ENCODE data around the gene ESF1.
"Not testable (repeated sequence)": the region's sequence is repeated elsewhere in the genome, so short reads cannot be mapped to it uniquely, and the experiment has no call there.

The ESF1 gene

GRCh38 chr20:13738187-13738586, 46.5 kb downstream of the ESF1 start:
- not testable (repeated sequence) for DNase-seq

- DNase-seq = no peak
Observed at GRCh38 chr20:13736436-13737191, 48.1 kb downstream of the ESF1 start.

- no peak for DNase-seq
Observed at GRCh38 chr20:13735826-13736225, 48.9 kb downstream of the ESF1 start.

- no peak for DNase-seq
Observed at GRCh38 chr20:13723011-13723410, 61.7 kb downstream of the ESF1 start.

- DNase-seq = no peak
Observed at GRCh38 chr20:13718171-13718570, 66.5 kb downstream of the ESF1 start.

GRCh38 chr20:13717631-13718044, 67.1 kb downstream of the ESF1 start:
- DNase-seq = no peak

- no peak for DNase-seq
Observed at GRCh38 chr20:13715171-13715570, 69.5 kb downstream of the ESF1 start.

- DNase-seq = no peak
Observed at GRCh38 chr20:13708234-13708633, 76.5 kb downstream of the ESF1 start.

GRCh38 chr20:13703265-13703664, 81.5 kb downstream of the ESF1 start:
- DNase-seq = no peak

GRCh38 chr20:13701486-13701885, 83.2 kb downstream of the ESF1 start:
- DNase-seq = no peak

- no peak for DNase-seq
Observed at GRCh38 chr20:13700761-13701160, 84.0 kb downstream of the ESF1 start.

GRCh38 chr20:13694420-13695150, 90.1 kb downstream of the ESF1 start:
- no peak for DNase-seq

- DNase-seq = no peak
Observed at GRCh38 chr20:13692802-13693736, 91.7 kb downstream of the ESF1 start.

GRCh38 chr20:13690943-13691342, 93.8 kb downstream of the ESF1 start:
- DNase-seq = no peak

GRCh38 chr20:13687815-13688214, 96.9 kb downstream of the ESF1 start:
- DNase-seq = no peak

GRCh38 chr20:13685623-13686022, 99.1 kb downstream of the ESF1 start:
- DNase-seq = no peak

- DNase-seq = no peak
Observed at GRCh38 chr20:13684566-13685222, 100.0 kb downstream of the ESF1 start.

GRCh38 chr20:13683833-13684232, 100.9 kb downstream of the ESF1 start:
- DNase-seq = no peak

GRCh38 chr20:13681248-13682125, 103.2 kb downstream of the ESF1 start:
- no peak for DNase-seq

- DNase-seq = no peak
Observed at GRCh38 chr20:13678944-13679343, 105.8 kb downstream of the ESF1 start.

GRCh38 chr20:13677241-13677640, 107.5 kb downstream of the ESF1 start:
- DNase-seq = no peak

- DNase-seq = no peak
Observed at GRCh38 chr20:13676682-13677081, 108.0 kb downstream of the ESF1 start.
